OCI-LY3 (cell line): Measurements from ENCODE around the gene STK4.
A peak's percentile ranks its signal among the peaks of the same experiment; 100 is the strongest.

ENCODE experiments used
- H2AFZ ChIP-seq: fragments of 200-600, 300-600 bp; shearing (Covaris generic); 2 replicates; pipeline ENCODE4 v1.6.0; 2014; ENCODE audit warnings: antibody characterized with exemption, low read depth, low read length
- H3K27ac ChIP-seq: fragments of 200-600, 300-600 bp; sonication (generic); 2 replicates; pipeline ENCODE4 v1.5.1; 2014; ENCODE audit warnings: mild to moderate bottlenecking, low read length, moderate library complexity, mixed read lengths
- H3K27me3 ChIP-seq: fragments of 200-600, 300-600 bp; sonication (generic); 2 replicates; pipeline ENCODE4 v1.6.1; 2014; ENCODE audit warnings: low read depth, low read length, mixed read lengths
- H3K36me3 ChIP-seq: fragments of 200-600, 300-600 bp; sonication (generic); replicated peaks from 2 replicates; pipeline ENCODE3; 2014; ENCODE audit warnings: low read depth, low read length, mixed read lengths
- H3K4me1 ChIP-seq: fragments of 300-600, 200-600 bp; sonication (generic); 2 replicates; pipeline ENCODE4 v1.6.1; 2014; ENCODE audit warnings: low read length, mixed read lengths
- H3K4me2 ChIP-seq: fragments of 200-600, 300-600 bp; sonication (generic); 2 replicates; pipeline ENCODE4 v1.6.1; 2014; ENCODE audit warnings: low read length, mixed read lengths
- H3K4me3 ChIP-seq: fragments of 300-600, 200-600 bp; sonication (generic); 2 replicates; pipeline ENCODE4 v1.5.1; 2014; ENCODE audit warnings: antibody characterized with exemption, mild to moderate bottlenecking, low read length, moderate library complexity
- H3K79me2 ChIP-seq: fragments of 300-600, 200-600 bp; shearing (Covaris generic); 2 replicates; pipeline ENCODE4 v1.6.1; 2014; ENCODE audit warnings: mild to moderate bottlenecking, low read length, mixed read lengths
- H3K9ac ChIP-seq: fragments of 300-600, 200-600 bp; shearing (Covaris generic); 2 replicates; pipeline ENCODE4 v1.6.0; 2014; ENCODE audit warnings: mild to moderate bottlenecking, low read length, moderate library complexity
- H3K9me3 ChIP-seq: fragments of 200-600, 300-600 bp; shearing (Covaris generic); 2 replicates; pipeline ENCODE4 v1.6.1; 2014; ENCODE audit warnings: low read length, mixed read lengths; ENCODE audit not compliant: insufficient read depth
- H4K20me1 ChIP-seq: fragments of 200-600, 300-600 bp; sonication (generic); 2 replicates; pipeline ENCODE4 v1.6.1; 2016; ENCODE audit warnings: low read length, mixed read lengths; ENCODE audit not compliant: insufficient read depth
- EZH2phosphoT487 ChIP-seq: fragments of 200-600 bp; shearing (Covaris generic); IDR thresholded peaks from 2 replicates; pipeline ENCODE4 v1.6.1; 2018; ENCODE audit warnings: antibody characterized with exemption, mixed run types, low read depth
- TF ChIP-seq, protein P1 (sequence below): fragments of 200-600, 300-600 bp; sonication (generic); IDR thresholded peaks from 2 replicates; pipeline ENCODE4 v1.5.1; 2014; ENCODE audit warnings: antibody characterized with exemption, low read length, low read depth

The STK4 gene

DNA sequence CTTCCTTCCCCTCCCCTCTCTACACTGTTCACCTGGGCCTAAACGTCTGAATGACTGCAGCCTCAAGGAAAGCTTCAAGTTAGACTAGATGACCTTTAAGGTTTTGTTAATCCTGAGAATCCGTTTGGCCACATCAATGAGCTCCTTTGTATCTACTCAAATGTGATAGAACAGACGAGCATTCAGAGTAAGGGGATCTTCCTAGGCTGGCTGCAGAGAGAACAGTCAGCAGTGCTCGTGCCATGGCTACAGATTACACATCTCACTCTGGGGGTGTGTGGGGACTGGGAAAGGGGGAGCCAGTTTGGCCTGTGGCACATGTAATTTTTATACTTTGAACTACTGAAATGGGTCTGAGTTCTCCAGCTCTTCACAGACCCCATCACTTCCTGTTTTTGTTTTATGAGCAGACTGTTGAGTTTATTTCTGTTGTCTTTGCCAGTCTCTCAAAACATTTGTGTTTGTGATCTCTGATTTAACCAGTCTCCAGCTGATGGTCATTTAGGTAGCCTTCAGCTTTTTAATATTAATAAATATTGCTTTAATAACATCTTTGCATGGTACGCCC is 83.7 kb downstream of the STK4 start:
- H3K4me3 ChIP-seq: no peak overlapping the region
- H3K4me1 ChIP-seq: peaks cover 61% of the 10 kb centered on the region
- H3K4me2 ChIP-seq: peak overlapping the region; percentile 29
- H3K36me3 ChIP-seq: peaks cover 67% of the 10 kb centered on the region
- H3K27ac ChIP-seq: peak overlapping the region; percentile 45
- no peaks in the 10 kb centered on the region for H3K9me3 ChIP-seq
- H3K27me3 ChIP-seq: no peaks in the 10 kb centered on the region
- H3K9ac ChIP-seq: no peak overlapping the region
- H2AFZ ChIP-seq: no peak overlapping the region
- TF ChIP-seq, protein P1, sequence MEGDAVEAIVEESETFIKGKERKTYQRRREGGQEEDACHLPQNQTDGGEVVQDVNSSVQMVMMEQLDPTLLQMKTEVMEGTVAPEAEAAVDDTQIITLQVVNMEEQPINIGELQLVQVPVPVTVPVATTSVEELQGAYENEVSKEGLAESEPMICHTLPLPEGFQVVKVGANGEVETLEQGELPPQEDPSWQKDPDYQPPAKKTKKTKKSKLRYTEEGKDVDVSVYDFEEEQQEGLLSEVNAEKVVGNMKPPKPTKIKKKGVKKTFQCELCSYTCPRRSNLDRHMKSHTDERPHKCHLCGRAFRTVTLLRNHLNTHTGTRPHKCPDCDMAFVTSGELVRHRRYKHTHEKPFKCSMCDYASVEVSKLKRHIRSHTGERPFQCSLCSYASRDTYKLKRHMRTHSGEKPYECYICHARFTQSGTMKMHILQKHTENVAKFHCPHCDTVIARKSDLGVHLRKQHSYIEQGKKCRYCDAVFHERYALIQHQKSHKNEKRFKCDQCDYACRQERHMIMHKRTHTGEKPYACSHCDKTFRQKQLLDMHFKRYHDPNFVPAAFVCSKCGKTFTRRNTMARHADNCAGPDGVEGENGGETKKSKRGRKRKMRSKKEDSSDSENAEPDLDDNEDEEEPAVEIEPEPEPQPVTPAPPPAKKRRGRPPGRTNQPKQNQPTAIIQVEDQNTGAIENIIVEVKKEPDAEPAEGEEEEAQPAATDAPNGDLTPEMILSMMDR: no peak
- no peak for TF ChIP-seq EZH2phosphoT487
- H3K79me2 ChIP-seq: peaks cover 100% of the 10 kb centered on the region
- H4K20me1 ChIP-seq: peaks cover 92% of the 10 kb centered on the region

DNA sequence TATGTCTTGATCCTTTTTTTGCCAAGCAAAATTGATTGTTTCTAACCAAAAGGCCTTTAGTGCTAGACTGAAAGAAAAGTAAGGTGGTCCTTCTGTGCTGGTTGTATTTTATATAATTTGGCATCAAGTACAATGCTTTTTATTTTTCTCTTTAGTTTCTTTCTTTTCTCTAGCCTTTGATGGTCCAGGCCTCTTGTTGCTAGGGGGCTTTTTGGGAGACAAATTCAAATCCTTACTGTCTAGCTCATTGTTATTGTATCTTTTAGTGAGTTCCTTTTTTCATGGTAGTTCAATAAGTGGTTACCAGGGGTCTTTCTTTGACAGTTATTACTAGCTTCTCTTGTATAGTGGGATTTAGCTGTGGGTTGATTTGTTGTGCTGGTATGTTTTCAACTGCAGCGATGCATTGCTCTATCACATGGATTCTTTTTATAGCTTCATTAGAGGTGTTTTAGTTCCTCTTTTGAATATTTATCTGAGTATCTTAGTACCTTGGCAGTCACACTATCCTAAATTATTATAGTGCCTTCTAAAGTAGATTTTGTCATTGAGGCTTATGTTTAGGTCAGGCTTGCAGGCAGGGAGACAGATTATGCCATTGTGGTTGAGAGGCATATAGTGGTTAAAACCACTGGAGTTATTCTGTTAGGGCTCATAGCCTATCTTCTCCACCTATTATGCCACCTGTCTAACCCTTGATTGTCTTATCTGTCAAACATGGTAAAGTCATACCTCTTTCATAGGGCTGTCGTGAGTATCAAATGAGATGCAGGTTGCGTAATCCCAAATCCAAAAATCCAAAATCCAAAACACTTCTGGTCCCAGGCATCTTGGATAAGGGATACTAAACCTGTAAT is 85.1 kb downstream of the STK4 start:
- peaks cover 70% of the 10 kb centered on the region for H3K36me3 ChIP-seq
- H3K9me3 ChIP-seq: no peaks in the 10 kb centered on the region
- H3K4me3 ChIP-seq: peak overlapping the region; percentile 1; the same call in 1 of the 2 replicates
- TF ChIP-seq EZH2phosphoT487: no peak
- TF ChIP-seq, protein P1: no peak
- peaks cover 89% of the 10 kb centered on the region for H4K20me1 ChIP-seq
- no peak overlapping the region for H2AFZ ChIP-seq
- peak overlapping the region; percentile 32 for H3K27ac ChIP-seq
- peaks cover 65% of the 10 kb centered on the region for H3K4me1 ChIP-seq
- peak overlapping the region; percentile 32 for H3K4me2 ChIP-seq
- H3K9ac ChIP-seq: peak overlapping the region; percentile 5; the same call in 1 of the 2 replicates
- no peaks in the 10 kb centered on the region for H3K27me3 ChIP-seq
- peaks cover 100% of the 10 kb centered on the region for H3K79me2 ChIP-seq

DNA sequence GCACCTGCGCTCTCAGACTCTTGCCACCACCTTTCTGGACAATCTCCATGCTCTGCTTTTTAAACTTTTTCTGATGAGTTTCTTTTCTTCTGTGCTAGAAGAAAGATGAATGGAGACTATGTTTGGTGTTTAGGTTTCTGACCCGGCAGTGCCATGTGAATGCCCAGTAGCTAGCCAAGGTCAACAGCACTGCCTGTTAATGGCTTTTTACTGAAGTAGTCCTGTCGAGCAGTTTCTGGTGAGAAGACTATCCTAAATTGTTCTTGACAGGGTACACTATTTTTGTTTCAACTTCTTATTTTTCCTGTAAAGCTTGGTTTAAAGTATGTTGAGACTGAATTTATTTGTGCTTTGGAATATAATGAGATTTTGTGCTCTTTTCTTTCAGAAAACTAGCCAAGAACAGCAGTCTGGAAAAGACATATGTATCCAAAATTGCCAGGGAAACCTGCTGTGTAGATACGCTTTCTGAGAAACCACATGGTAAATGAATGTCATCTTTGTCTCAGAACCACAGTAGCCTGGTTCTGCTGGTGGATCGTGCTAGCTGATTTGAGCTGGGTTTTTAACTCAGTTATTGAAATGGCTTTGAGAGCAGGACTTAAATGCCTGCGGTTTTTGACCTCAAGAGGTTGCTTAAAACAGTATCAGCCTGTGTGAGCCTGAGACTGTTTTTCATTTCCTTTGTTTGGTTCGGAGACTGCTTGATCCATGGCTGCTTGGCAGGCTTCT is 86.6 kb downstream of the STK4 start:
- Histone ChIP-seq H3K4me2 (0 out of 2 replicates have a peak overlapping the region, but pooled peaks have one; percentile 1), H3K4me3 (no peak overlapping the region)

More for the DNA sequence above, 86.6 kb downstream of the STK4 start:
- Histone ChIP-seq H3K36me3 (peaks cover 74% of the 10 kb centered on the region), H3K27me3 (no peaks in the 10 kb centered on the region), H4K20me1 (peaks cover 92% of the 10 kb centered on the region), H3K9me3 (no peaks in the 10 kb centered on the region), H3K27ac (peak overlapping the region; percentile 14), H3K4me1 (peaks cover 77% of the 10 kb centered on the region), H3K79me2 (peaks cover 100% of the 10 kb centered on the region), H2AFZ (no peak overlapping the region), H3K9ac (no peak overlapping the region)
- TF ChIP-seq, protein P1: no peak
- TF ChIP-seq EZH2phosphoT487: no peak
